ENCODE measurements around the gene STK10.

The STK10 gene

DNA sequence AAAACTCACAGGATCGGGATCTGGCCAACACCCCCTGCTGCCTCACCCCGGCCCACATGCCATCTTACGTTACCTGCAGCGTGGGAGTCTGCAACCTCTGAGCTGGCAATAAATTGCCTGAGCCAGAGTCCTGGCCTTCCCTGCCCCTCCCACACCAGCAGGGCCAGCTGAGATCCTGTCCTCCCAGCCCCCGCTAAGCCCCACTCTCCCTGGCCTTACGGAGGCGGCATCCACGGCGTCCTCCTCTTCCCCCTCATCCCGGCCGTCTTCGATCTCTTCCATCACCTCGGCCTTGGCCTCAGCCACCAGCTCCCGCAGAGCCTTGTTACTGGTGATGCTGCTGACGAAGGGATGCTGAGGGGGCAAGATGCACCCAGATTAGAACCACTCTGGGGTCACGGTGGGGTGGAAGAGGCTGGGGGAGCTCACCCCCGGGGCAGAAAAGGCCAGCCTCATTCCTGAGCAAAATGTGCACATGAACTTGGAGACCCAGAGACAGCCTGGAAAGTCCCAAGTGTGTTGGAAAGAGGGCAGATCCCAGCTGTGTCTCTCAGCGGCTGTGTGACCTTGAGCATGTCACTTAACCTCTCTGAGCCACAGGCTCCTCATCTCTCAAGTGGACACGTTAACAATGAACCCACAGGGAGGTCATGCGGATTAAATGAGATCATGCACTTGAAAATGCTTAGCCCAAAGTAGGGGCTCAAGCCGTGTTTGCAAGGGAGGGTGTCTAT lies 91.7 kb downstream of the STK10 start:
- DNase-seq (ENCODE audit: low read depth in 1 of 2, low spot score in 1 of 2) = no peak
- TF ChIP-seq SPI1 (IDR thresholded peaks at IDR 0.05; ENCODE audit: borderline replicate concordance, low read depth) = no peak
- no peak overlapping the region for H3K4me3 ChIP-seq (replicated peaks; ENCODE audit: insufficient read depth, low read length)

DNA sequence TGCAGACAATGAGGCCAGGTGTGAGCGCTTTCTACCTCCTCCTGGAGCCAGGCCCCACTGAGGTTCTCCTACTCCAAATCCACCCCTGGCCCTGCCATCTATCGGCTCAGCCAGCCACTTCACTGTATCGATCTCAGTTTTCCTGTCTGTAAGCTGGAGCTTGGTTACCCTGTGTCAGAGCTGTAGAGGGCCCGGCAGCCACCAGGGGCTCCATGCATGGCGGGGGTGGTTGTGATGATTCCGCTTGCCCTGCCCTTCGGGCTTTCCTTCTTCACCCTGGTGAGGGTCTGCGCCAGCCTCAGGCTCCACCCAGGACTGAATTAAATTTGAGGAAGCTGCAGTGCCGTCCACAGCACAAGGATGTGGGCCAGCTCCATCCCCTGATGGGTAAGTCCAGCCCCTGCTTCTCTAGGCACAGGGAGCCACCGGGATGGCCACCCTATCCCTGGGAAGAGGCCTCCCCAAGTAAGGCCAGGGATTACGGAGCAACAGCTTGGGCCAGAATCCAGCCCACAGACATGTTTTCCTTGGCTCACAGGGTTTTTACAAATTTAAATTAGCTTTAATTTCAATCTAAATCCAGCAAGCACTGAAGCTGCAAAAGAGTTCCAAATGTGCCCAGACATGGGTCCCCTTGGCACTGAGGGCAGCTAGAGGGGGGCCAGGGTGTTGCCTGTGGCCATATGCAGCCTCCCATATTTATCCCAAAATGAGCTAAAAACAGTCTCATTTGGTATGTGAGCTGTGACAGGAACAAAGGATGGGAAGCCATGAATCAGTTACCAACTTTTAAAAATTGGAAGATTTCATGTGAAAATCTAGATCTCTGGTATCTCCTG lies 92.4 kb downstream of the STK10 start:
- Histone ChIP-seq H3K4me3 (replicated peaks; ENCODE audit: insufficient read depth, low read length) (no peak overlapping the region), H3K27me3 (ENCODE audit: insufficient read depth, poor library complexity, severe bottlenecking) (no peaks in the 10 kb centered on the region), H3K27ac (replicated peaks) (no peak overlapping the region)
- DNase-seq (ENCODE audit: low read depth in 1 of 2, low spot score in 1 of 2) = no peak
- TF ChIP-seq, protein P1, sequence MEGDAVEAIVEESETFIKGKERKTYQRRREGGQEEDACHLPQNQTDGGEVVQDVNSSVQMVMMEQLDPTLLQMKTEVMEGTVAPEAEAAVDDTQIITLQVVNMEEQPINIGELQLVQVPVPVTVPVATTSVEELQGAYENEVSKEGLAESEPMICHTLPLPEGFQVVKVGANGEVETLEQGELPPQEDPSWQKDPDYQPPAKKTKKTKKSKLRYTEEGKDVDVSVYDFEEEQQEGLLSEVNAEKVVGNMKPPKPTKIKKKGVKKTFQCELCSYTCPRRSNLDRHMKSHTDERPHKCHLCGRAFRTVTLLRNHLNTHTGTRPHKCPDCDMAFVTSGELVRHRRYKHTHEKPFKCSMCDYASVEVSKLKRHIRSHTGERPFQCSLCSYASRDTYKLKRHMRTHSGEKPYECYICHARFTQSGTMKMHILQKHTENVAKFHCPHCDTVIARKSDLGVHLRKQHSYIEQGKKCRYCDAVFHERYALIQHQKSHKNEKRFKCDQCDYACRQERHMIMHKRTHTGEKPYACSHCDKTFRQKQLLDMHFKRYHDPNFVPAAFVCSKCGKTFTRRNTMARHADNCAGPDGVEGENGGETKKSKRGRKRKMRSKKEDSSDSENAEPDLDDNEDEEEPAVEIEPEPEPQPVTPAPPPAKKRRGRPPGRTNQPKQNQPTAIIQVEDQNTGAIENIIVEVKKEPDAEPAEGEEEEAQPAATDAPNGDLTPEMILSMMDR (IDR thresholded peaks at IDR 0.05; ENCODE audit: insufficient read depth, low read length) = no peak
- TF ChIP-seq SPI1 (IDR thresholded peaks at IDR 0.05; ENCODE audit: borderline replicate concordance, low read depth) = no peak
- TF ChIP-seq POLR2AphosphoS5 (IDR thresholded peaks at IDR 0.05; ENCODE audit: low read depth) = no peak
- TF ChIP-seq GABPA (IDR thresholded peaks at IDR 0.05; ENCODE audit: low read depth) = no peak
- TF ChIP-seq, protein P2, sequence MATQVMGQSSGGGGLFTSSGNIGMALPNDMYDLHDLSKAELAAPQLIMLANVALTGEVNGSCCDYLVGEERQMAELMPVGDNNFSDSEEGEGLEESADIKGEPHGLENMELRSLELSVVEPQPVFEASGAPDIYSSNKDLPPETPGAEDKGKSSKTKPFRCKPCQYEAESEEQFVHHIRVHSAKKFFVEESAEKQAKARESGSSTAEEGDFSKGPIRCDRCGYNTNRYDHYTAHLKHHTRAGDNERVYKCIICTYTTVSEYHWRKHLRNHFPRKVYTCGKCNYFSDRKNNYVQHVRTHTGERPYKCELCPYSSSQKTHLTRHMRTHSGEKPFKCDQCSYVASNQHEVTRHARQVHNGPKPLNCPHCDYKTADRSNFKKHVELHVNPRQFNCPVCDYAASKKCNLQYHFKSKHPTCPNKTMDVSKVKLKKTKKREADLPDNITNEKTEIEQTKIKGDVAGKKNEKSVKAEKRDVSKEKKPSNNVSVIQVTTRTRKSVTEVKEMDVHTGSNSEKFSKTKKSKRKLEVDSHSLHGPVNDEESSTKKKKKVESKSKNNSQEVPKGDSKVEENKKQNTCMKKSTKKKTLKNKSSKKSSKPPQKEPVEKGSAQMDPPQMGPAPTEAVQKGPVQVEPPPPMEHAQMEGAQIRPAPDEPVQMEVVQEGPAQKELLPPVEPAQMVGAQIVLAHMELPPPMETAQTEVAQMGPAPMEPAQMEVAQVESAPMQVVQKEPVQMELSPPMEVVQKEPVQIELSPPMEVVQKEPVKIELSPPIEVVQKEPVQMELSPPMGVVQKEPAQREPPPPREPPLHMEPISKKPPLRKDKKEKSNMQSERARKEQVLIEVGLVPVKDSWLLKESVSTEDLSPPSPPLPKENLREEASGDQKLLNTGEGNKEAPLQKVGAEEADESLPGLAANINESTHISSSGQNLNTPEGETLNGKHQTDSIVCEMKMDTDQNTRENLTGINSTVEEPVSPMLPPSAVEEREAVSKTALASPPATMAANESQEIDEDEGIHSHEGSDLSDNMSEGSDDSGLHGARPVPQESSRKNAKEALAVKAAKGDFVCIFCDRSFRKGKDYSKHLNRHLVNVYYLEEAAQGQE (IDR thresholded peaks at IDR 0.05; ENCODE audit: insufficient replicate concordance, low read depth) = no peak

More for the DNA sequence above, 91.7 kb downstream of the STK10 start:
- Histone ChIP-seq H3K27me3 (ENCODE audit: insufficient read depth, poor library complexity, severe bottlenecking) (no peaks in the 10 kb centered on the region), H3K27ac (replicated peaks) (no peak overlapping the region)

DNA sequence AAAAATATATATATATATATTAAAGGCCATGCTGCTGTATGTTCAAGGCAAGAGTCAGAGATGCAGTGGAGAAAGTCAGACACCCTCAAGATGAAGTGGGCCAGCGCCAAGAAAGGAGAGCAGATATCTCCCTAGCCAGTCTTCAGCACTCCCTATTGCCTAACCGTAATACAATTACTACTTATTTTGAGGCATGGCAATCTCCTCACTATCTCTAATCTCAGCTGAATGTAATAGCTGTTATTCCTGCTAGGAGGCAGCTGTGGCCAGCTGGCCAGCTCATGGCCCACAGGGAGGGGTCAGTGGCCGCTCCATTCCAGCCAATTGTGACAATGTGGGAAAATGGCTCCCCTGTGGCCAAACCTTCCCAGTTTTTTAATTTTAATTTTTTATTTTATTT lies 94.1 kb downstream of the STK10 start:
- Histone ChIP-seq H3K27me3 (ENCODE audit: insufficient read depth, poor library complexity, severe bottlenecking) (no peaks in the 10 kb centered on the region), H3K4me3 (replicated peaks; ENCODE audit: insufficient read depth, low read length) (no peak overlapping the region), H3K27ac (replicated peaks) (no peak overlapping the region)
- DNase-seq (ENCODE audit: low read depth in 1 of 2, low spot score in 1 of 2) = no peak
- TF ChIP-seq SPI1 (IDR thresholded peaks at IDR 0.05; ENCODE audit: borderline replicate concordance, low read depth) = no peak
- no peak for TF ChIP-seq GABPA (IDR thresholded peaks at IDR 0.05; ENCODE audit: low read depth)
- TF ChIP-seq, protein P2 (IDR thresholded peaks at IDR 0.05; ENCODE audit: insufficient replicate concordance, low read depth) = no peak
- TF ChIP-seq, protein P1 (IDR thresholded peaks at IDR 0.05; ENCODE audit: insufficient read depth, low read length) = no peak
- no peak for TF ChIP-seq POLR2AphosphoS5 (IDR thresholded peaks at IDR 0.05; ENCODE audit: low read depth)

DNA sequence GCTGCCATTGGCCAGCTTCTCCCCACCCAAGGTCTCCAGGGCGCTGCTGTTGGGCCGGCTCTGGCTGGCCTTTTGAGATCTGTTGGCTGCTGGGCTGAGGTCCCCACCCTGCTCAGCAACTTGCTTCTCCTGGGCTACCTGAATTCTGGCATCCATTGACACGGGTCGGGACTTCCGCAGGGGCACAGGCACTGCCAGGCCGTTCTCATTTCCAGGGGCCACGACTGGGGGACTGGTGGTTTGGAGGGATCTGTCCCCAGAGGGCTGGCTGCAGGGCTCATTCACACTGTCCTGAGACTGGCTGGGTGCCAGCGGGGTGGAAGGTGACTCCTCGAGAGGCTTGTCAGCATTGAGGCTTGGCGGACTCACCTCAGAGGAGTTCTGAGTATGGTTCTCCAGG lies 94.5 kb downstream of the STK10 start:
- TF ChIP-seq GABPA (IDR thresholded peaks at IDR 0.05; ENCODE audit: low read depth) (no peak), POLR2AphosphoS5 (IDR thresholded peaks at IDR 0.05; ENCODE audit: low read depth) (no peak), SPI1 (IDR thresholded peaks at IDR 0.05; ENCODE audit: borderline replicate concordance, low read depth) (no peak)
- TF ChIP-seq, protein P1 (IDR thresholded peaks at IDR 0.05; ENCODE audit: insufficient read depth, low read length) = no peak
- TF ChIP-seq, protein P2 (IDR thresholded peaks at IDR 0.05; ENCODE audit: insufficient replicate concordance, low read depth) = no peak
- Histone ChIP-seq H3K27me3 (ENCODE audit: insufficient read depth, poor library complexity, severe bottlenecking) (no peaks in the 10 kb centered on the region), H3K4me3 (replicated peaks; ENCODE audit: insufficient read depth, low read length) (no peak overlapping the region), H3K27ac (replicated peaks) (no peak overlapping the region)
- DNase-seq (ENCODE audit: low read depth in 1 of 2, low spot score in 1 of 2) = no peak
